HCT116 (cell line): ENCODE data around the gene BMP5. TPM values are rescaled to one million over a fixed set of nuclear protein-coding genes. Genes with fewer than 3 reads are reported as not detected.

Experiments
- ATAC-seq: fragments of 200-7000 bp; cut with Tn5 transposase; 2 replicates; pipeline ENCODE4 v1.9.1; 2020; ENCODE audit warnings: mild to moderate bottlenecking, moderate library complexity
- BruUV-seq: library from RNA; stranded (reverse); fragments of 400-500 nt; replicated peaks from 2 replicates; lab custom pipeline; 2021; lab: Mats Ljungman, UMichigan
- CTCF ChIA-PET: fragments of 300-600 bp; sonication (Branson Sonifier 250); formaldehyde crosslinking; loops from one replicate; lab custom pipeline; 2021; ENCODE audit warnings: antibody characterized with exemption; lab: Charles Lee
- POLR2A ChIA-PET: fragments of 300-600, 350-600 bp; sonication (Branson Sonifier 250); formaldehyde crosslinking; loops from one replicate; lab custom pipeline; 2021; ENCODE audit warnings: antibody characterized with exemption; lab: Charles Lee
- RAD21 ChIA-PET, 2 experiments: fragments of 300-600 bp; sonication (Branson Sonifier 250); formaldehyde crosslinking; loops; one replicate each; lab custom pipeline; 2023; ENCODE audit warnings: low total read pairs in 2 of 2; ENCODE audit not compliant: uncharacterized antibody in 2 of 2, unreplicated experiment in 2 of 2, low non-redundant PET in 1 of 2; lab: Charles Lee
- DNase-seq: peaks from one replicate; pipeline ENCODE4 v3.0.0-alpha.2; 2010; ENCODE audit warnings: low read depth, low spot score
- H2AFZ ChIP-seq: fragments of 200-600 bp; shearing (Covaris generic), sonication (generic); 2 replicates; pipeline ENCODE4 v1.6.1; 2017; ENCODE audit warnings: low read depth, mixed run types, mixed read lengths, antibody characterized with exemption, low read length; ENCODE audit not compliant: poor library complexity, severe bottlenecking
- H3K27ac ChIP-seq: 2 replicates; pipeline ENCODE4 v1.5.1; 2012; ENCODE audit warnings: low read depth, low read length
- H3K27me3 ChIP-seq: fragments of 200-600 bp; sonication (generic); 2 replicates; pipeline ENCODE4 v1.6.1; 2016; ENCODE audit warnings: mixed run types, low read length, mixed read lengths; ENCODE audit not compliant: insufficient read depth
- H3K36me3 ChIP-seq, 2 experiments: fragments of 200-500 bp in 1 of 2; fragments of 200-600 bp in 1 of 2; sonication (Bioruptor generic) in 1 of 2; sonication (generic) in 1 of 2; 2 replicates each; pipeline versions ENCODE4 v1.5.1 to v1.6.1; 2014 to 2016; ENCODE audit warnings: low read length in 2 of 2, inconsistent platforms in 1 of 2, mixed read lengths in 1 of 2, mixed run types in 1 of 2; ENCODE audit not compliant: insufficient read depth in 2 of 2, control insufficient read depth in 1 of 2
- H3K4me1 ChIP-seq, 2 experiments: fragments of 200-600 bp in 1 of 2; sonication (generic) in 1 of 2; 2 replicates each; pipeline versions ENCODE4 v1.5.1 to v1.6.1; 2012 to 2017; ENCODE audit warnings: low read length in 2 of 2, inconsistent platforms in 1 of 2, mild to moderate bottlenecking in 1 of 2, mixed read lengths in 1 of 2, mixed run types in 1 of 2, moderate library complexity in 1 of 2; ENCODE audit not compliant: insufficient read depth in 2 of 2, control insufficient read depth in 1 of 2
- H3K4me2 ChIP-seq: fragments of 200-600 bp; sonication (generic); 2 replicates; pipeline ENCODE4 v1.6.1; 2017; ENCODE audit warnings: mixed run types, low read length, mixed read lengths
- H3K4me3 ChIP-seq, 2 experiments: fragments of 200-600 bp in 1 of 2; sonication (generic) in 1 of 2; replicated peaks in 1 of 2; 2 replicates each; pipeline ENCODE4 v1.5.1; 2011 to 2016; ENCODE audit warnings: low read length in 2 of 2, control low read depth in 1 of 2, low read depth in 1 of 2, mild to moderate bottlenecking in 1 of 2, mixed read lengths in 1 of 2, mixed run types in 1 of 2
- H3K79me2 ChIP-seq: fragments of 200-600 bp; sonication (generic); 2 replicates; pipeline ENCODE4 v1.6.1; 2017; ENCODE audit warnings: mild to moderate bottlenecking, mixed run types, low read length, moderate library complexity, mixed read lengths; ENCODE audit not compliant: insufficient read depth
- H3K9ac ChIP-seq: fragments of 200-600 bp; sonication (generic); 2 replicates; pipeline ENCODE4 v1.6.1; 2016; ENCODE audit warnings: low read length, mixed read lengths
- H3K9me2 ChIP-seq: fragments of 200-600 bp; sonication (generic), shearing (Covaris generic); 2 replicates; pipeline ENCODE4 v1.6.1; 2017; ENCODE audit warnings: mixed run types, mild to moderate bottlenecking, moderate library complexity; ENCODE audit not compliant: insufficient read depth
- H3K9me3 ChIP-seq, 2 experiments: fragments of 200-500 bp in 1 of 2; fragments of 200-600 bp in 1 of 2; sonication (Bioruptor generic) in 1 of 2; sonication (generic) in 1 of 2; 2 replicates each; pipeline ENCODE4 v1.6.1; 2014 to 2017; ENCODE audit warnings: low read length in 2 of 2, mixed read lengths in 2 of 2, inconsistent platforms in 1 of 2, low read depth in 1 of 2, mild to moderate bottlenecking in 1 of 2, mixed run types in 1 of 2, moderate library complexity in 1 of 2; ENCODE audit not compliant: control insufficient read depth in 1 of 2, insufficient read depth in 1 of 2
- H4K20me1 ChIP-seq: fragments of 200-600 bp; sonication (generic), shearing (Covaris generic); 2 replicates; pipeline ENCODE4 v1.6.1; 2017; ENCODE audit warnings: mixed run types, mild to moderate bottlenecking, moderate library complexity; ENCODE audit not compliant: insufficient read depth
- CBX3 ChIP-seq: IDR thresholded peaks from 2 replicates; pipeline ENCODE4 v1.6.1; 2012; ENCODE audit warnings: low read depth
- ELF1 ChIP-seq: IDR thresholded peaks from 2 replicates; pipeline ENCODE4 v1.6.1; 2012; ENCODE audit warnings: low read depth, borderline replicate concordance
- EZH2phosphoT487 ChIP-seq: fragments of 200-600 bp; IDR thresholded peaks from 2 replicates; pipeline ENCODE4 v1.6.1; 2018; ENCODE audit warnings: antibody characterized with exemption, borderline replicate concordance
- FOSL1 ChIP-seq: IDR thresholded peaks from 2 replicates; pipeline ENCODE4 v1.6.1; 2012; ENCODE audit warnings: low read depth
- POLR2A ChIP-seq: IDR thresholded peaks from 2 replicates; pipeline ENCODE4 v1.7.0; 2011; ENCODE audit warnings: borderline replicate concordance; ENCODE audit not compliant: insufficient read depth, insufficient read length; ENCODE audit errors: extremely low read depth
- POLR2AphosphoS5 ChIP-seq: IDR thresholded peaks from 2 replicates; pipeline ENCODE4 v1.6.1; 2011; ENCODE audit warnings: mild to moderate bottlenecking, low read depth, low read length, moderate library complexity
- RAD21 ChIP-seq: IDR thresholded peaks from 2 replicates; pipeline ENCODE4 v1.6.1; 2012; ENCODE audit warnings: low read depth, mild to moderate bottlenecking
- SIN3A ChIP-seq: IDR thresholded peaks from 2 replicates; pipeline ENCODE4 v1.6.1; 2012; ENCODE audit warnings: low read depth
- YY1 ChIP-seq: IDR thresholded peaks from 2 replicates; pipeline ENCODE4 v1.6.1; 2011; ENCODE audit warnings: low read length, low read depth, moderate library complexity, mild to moderate bottlenecking; ENCODE audit not compliant: insufficient replicate concordance; ENCODE audit errors: extremely low read depth
- ZFX ChIP-seq: fragments of 450-650 bp; IDR thresholded peaks from 2 replicates; pipeline ENCODE4 v1.6.1; 2017
- intact Hi-C: fragments of 100-400 bp; cut with micrococcal nuclease; formaldehyde crosslinking; loops from 2 replicates; pipeline ENCODE4 v1.10.0; 2022
- total RNA-seq: library from RNA; stranded (reverse); gene quantifications from one replicate; pipeline ENCODE4 v1.2.1, GENCODE V29; 2021; ENCODE audit not compliant: unreplicated experiment
- TF ChIP-seq, protein P1 (sequence below): IDR thresholded peaks from 2 replicates; pipeline ENCODE4 v1.6.1; 2012
- TF ChIP-seq, protein P2 (sequence below): IDR thresholded peaks from 2 replicates; pipeline ENCODE4 v1.6.1; 2011; ENCODE audit warnings: mild to moderate bottlenecking, low read length, moderate library complexity; ENCODE audit not compliant: insufficient replicate concordance; ENCODE audit errors: extremely low read depth

Gene BMP5
- total RNA-seq, 1 experiment from 2014 or later = not detected

DNA sequence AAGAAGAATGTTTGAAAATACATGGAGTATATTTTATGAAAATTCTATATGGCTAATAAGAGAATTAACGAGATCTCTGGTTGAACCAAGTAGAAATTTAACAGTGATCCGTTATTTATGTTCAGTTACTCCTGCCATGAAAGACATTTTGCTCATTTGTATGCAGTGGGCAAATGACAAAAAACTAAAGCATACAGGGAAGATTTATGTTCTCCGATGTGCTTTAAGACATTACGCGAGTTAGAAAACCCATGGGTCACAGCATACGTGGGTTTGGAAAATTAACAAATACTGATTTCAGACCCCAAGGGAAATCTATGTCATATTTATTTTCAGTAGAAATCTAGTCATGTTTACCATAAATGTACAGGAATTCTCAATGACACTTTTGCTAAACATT, 90.1 kb downstream of the BMP5 start:
- Histone ChIP-seq H4K20me1 (no peaks in the 10 kb centered on the region), H3K36me3 (no peaks in the 10 kb centered on the region), H3K4me2 (no peak overlapping the region), H3K9ac (no peak overlapping the region), H3K9me2 (no peaks in the 10 kb centered on the region), H3K27me3 (peaks cover 75% of the 10 kb centered on the region), H3K4me3 (no peak overlapping the region), H3K27ac (no peak overlapping the region), H2AFZ (no peak overlapping the region), H3K4me1 (no peaks in the 10 kb centered on the region), H3K79me2 (no peaks in the 10 kb centered on the region), H3K9me3 (no peaks in the 10 kb centered on the region)
- RAD21 ChIA-PET = no interaction called here
- ATAC-seq = no peak
- no peak for DNase-seq
- CTCF ChIA-PET = no interaction called here
- intact Hi-C loops = no loop called here
- no peak for TF ChIP-seq FOSL1
- no peak for TF ChIP-seq ZFX
- TF ChIP-seq RAD21 = no peak
- TF ChIP-seq POLR2AphosphoS5 = no peak
- no peak for TF ChIP-seq ELF1
- TF ChIP-seq, protein P1, sequence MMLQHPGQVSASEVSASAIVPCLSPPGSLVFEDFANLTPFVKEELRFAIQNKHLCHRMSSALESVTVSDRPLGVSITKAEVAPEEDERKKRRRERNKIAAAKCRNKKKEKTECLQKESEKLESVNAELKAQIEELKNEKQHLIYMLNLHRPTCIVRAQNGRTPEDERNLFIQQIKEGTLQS = no peak
- TF ChIP-seq SIN3A = no peak
- no peak for TF ChIP-seq CBX3
- no peak for TF ChIP-seq POLR2A
- TF ChIP-seq YY1 = no peak
- no peak for TF ChIP-seq EZH2phosphoT487
- TF ChIP-seq, protein P2, sequence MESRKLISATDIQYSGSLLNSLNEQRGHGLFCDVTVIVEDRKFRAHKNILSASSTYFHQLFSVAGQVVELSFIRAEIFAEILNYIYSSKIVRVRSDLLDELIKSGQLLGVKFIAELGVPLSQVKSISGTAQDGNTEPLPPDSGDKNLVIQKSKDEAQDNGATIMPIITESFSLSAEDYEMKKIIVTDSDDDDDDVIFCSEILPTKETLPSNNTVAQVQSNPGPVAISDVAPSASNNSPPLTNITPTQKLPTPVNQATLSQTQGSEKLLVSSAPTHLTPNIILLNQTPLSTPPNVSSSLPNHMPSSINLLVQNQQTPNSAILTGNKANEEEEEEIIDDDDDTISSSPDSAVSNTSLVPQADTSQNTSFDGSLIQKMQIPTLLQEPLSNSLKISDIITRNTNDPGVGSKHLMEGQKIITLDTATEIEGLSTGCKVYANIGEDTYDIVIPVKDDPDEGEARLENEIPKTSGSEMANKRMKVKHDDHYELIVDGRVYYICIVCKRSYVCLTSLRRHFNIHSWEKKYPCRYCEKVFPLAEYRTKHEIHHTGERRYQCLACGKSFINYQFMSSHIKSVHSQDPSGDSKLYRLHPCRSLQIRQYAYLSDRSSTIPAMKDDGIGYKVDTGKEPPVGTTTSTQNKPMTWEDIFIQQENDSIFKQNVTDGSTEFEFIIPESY = no peak
- POLR2A ChIA-PET = no interaction called here
- no TSS peak for BruUV-seq
